Mesenchymal stem cell (in vitro differentiated cells and primary cell): ENCODE measurements around the gene ADO.

Experiments
- DNase-seq: peaks from one replicate; pipeline ENCODE4 v3.0.0-alpha.2; 2013
- H2AFZ ChIP-seq: one replicate; pipeline ENCODE4 v1.6.1; 2013; ENCODE audit warnings: low read depth, mild to moderate bottlenecking, control low read depth, inconsistent platforms, low read length, moderate library complexity
- H2AK5ac ChIP-seq: 2 replicates; pipeline ENCODE4 v1.6.1; 2013; ENCODE audit warnings: low read length, moderate library complexity, mild to moderate bottlenecking, inconsistent platforms; ENCODE audit not compliant: severe bottlenecking
- H2BK120ac ChIP-seq: one replicate; pipeline ENCODE4 v1.6.1; 2013; ENCODE audit warnings: low read depth, mild to moderate bottlenecking, inconsistent platforms, low read length, moderate library complexity
- H2BK12ac ChIP-seq, 2 experiments: one replicate each; pipeline ENCODE4 v1.6.1; 2013; ENCODE audit warnings: inconsistent platforms in 2 of 2, low read length in 2 of 2, mild to moderate bottlenecking in 2 of 2, moderate library complexity in 2 of 2, control low read depth in 1 of 2
- H2BK15ac ChIP-seq: one replicate; pipeline ENCODE4 v1.6.1; 2013; ENCODE audit warnings: mild to moderate bottlenecking, low read depth, inconsistent platforms; ENCODE audit not compliant: poor library complexity, severe bottlenecking
- H2BK5ac ChIP-seq: 2 replicates; pipeline ENCODE4 v1.6.1; 2013; ENCODE audit warnings: low read depth, mild to moderate bottlenecking, low read length, control low read depth, inconsistent platforms; ENCODE audit not compliant: poor library complexity, severe bottlenecking
- H3K14ac ChIP-seq, 2 experiments: one replicate each; pipeline ENCODE4 v1.6.1; 2013; ENCODE audit warnings: inconsistent platforms in 2 of 2, low read length in 2 of 2, control low read depth in 1 of 2, mild to moderate bottlenecking in 1 of 2, moderate library complexity in 1 of 2
- H3K18ac ChIP-seq, 2 experiments: one replicate each; pipeline ENCODE4 v1.6.1; 2013; ENCODE audit warnings: inconsistent platforms in 2 of 2, low read length in 2 of 2, control low read depth in 1 of 2, low read depth in 1 of 2, mild to moderate bottlenecking in 1 of 2
- H3K23ac ChIP-seq, 2 experiments: one replicate each; pipeline ENCODE4 v1.6.1; 2013; ENCODE audit warnings: inconsistent platforms in 2 of 2, low read length in 2 of 2, mild to moderate bottlenecking in 2 of 2, moderate library complexity in 2 of 2, control low read depth in 1 of 2
- H3K27ac ChIP-seq: 2 replicates; pipeline ENCODE4 v1.5.1; 2013; ENCODE audit warnings: mild to moderate bottlenecking, moderate library complexity, low read length, control low read depth, inconsistent platforms; ENCODE audit not compliant: poor library complexity, severe bottlenecking
- H3K27me3 ChIP-seq, 2 experiments: 2 replicates each; pipeline versions ENCODE4 v1.6.1 to v1.7.0; 2013; ENCODE audit warnings: low read length in 2 of 2, mild to moderate bottlenecking in 2 of 2, moderate library complexity in 2 of 2, control low read depth in 1 of 2, inconsistent platforms in 1 of 2; ENCODE audit not compliant: control insufficient read depth in 1 of 2, insufficient read depth in 1 of 2
- H3K36me3 ChIP-seq, 2 experiments: 2 replicates each; pipeline versions ENCODE4 v1.6.1 to v1.7.0; 2013; ENCODE audit warnings: low read length in 2 of 2, control low read depth in 1 of 2, inconsistent platforms in 1 of 2, low read depth in 1 of 2, mild to moderate bottlenecking in 1 of 2; ENCODE audit not compliant: insufficient read depth in 2 of 2, control insufficient read depth in 1 of 2
- H3K4ac ChIP-seq, 2 experiments: one replicate each; pipeline ENCODE4 v1.6.1; 2013; ENCODE audit warnings: inconsistent platforms in 2 of 2, low read length in 2 of 2, mild to moderate bottlenecking in 2 of 2, moderate library complexity in 2 of 2, control low read depth in 1 of 2, low read depth in 1 of 2
- H3K4me1 ChIP-seq: 2 replicates; pipeline ENCODE4 v1.6.1; 2013; ENCODE audit warnings: low read depth, low read length, control low read depth; ENCODE audit not compliant: control insufficient read depth, insufficient read depth
- H3K4me2 ChIP-seq: 2 replicates; pipeline ENCODE4 v1.6.1; 2013; ENCODE audit warnings: low read length, mild to moderate bottlenecking, inconsistent platforms; ENCODE audit not compliant: poor library complexity, severe bottlenecking
- H3K4me3 ChIP-seq, 2 experiments: 2 replicates each; pipeline versions ENCODE4 v1.5.1 to v1.7.0; 2013; ENCODE audit warnings: low read length in 2 of 2, mild to moderate bottlenecking in 2 of 2, control low read depth in 1 of 2, low read depth in 1 of 2; ENCODE audit not compliant: insufficient read depth in 1 of 2
- H3K79me1 ChIP-seq: replicated peaks from 2 replicates; pipeline ENCODE4 v1.6.1; 2013; ENCODE audit warnings: mild to moderate bottlenecking, control low read depth, low read length, inconsistent platforms; ENCODE audit not compliant: poor library complexity, severe bottlenecking
- H3K9ac ChIP-seq: 2 replicates; pipeline ENCODE4 v1.7.0; 2013; ENCODE audit warnings: mild to moderate bottlenecking, low read length, moderate library complexity
- H3K9me3 ChIP-seq: 2 replicates; pipeline ENCODE4 v1.7.0; 2013; ENCODE audit warnings: mild to moderate bottlenecking, low read length; ENCODE audit not compliant: control insufficient read depth
- H4K8ac ChIP-seq: one replicate; pipeline ENCODE4 v1.6.1; 2013; ENCODE audit warnings: inconsistent platforms, mild to moderate bottlenecking, low read length, moderate library complexity
- H4K91ac ChIP-seq: one replicate; pipeline ENCODE4 v1.6.1; 2013; ENCODE audit warnings: mild to moderate bottlenecking, low read length, inconsistent platforms
- WGBS: methylation state at CpG from one replicate; pipeline ENCODE4 v1.1.7; 2013; ENCODE audit warnings: mixed read lengths; 5-methylcytosine and 5-hydroxymethylcytosine counted together

ADO gene

DNA sequence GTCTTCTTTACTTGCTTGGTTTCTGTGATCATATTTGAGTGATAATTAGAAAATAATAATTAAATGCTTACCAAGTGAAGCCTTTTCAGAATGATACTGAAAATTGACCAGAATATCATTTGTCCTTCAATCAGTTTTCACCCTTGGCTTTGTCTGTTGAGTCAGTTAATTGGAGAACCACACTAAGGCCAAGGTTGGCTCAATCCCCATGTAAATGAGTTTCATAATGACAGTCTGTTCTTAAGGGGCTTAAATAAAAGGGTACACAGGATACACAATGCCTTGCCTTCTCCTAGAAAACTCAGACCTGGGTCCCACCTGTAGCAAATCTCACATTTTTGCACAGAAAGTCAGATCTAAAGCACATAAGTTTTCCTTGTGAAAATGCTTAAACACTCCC, 42.9 kb downstream of the ADO start:
- Histone ChIP-seq H3K4me1 (no peaks in the 10 kb centered on the region), H3K4ac (no peak overlapping the region), H2BK5ac (no peak overlapping the region), H3K9me3 (peaks cover 19% of the 10 kb centered on the region), H3K27me3 (peaks cover 13 to 35% of the 10 kb centered on the region in 2 experiments), H3K36me3 (no peaks in the 10 kb centered on the region), H3K4me2 (no peak overlapping the region), H3K27ac (no peak overlapping the region), H3K79me1 (no peaks in the 10 kb centered on the region), H2AK5ac (no peak overlapping the region), H4K8ac (no peak overlapping the region), H2BK120ac (no peak overlapping the region), H2BK15ac (no peak overlapping the region), H3K23ac (no peak overlapping the region), H2AFZ (no peak overlapping the region), H3K9ac (no peak overlapping the region), H3K14ac (no peak overlapping the region), H2BK12ac (no peak overlapping the region), H4K91ac (no peak overlapping the region), H3K4me3 (no peak overlapping the region), H3K18ac (no peak overlapping the region)
- DNase-seq = no peak

DNA sequence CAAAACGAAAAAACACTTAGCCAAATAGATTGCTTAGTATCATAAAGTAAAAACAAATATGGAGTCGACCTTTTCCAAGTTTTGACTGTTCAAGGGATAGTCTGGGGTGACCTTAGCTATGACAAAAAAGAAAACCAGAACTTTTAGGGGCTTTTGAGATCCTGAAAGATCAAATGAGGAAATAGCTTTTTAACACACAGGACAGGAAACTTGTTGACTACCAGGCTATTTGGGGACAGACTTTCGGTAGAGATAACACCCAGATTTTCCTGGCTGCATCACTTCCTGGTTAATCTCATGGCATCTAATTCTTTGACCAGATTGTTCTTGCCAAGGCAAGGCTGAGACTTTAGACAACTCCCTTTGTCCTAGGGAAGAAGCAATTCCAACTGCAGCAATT, 46.1 kb downstream of the ADO start:
- 76% methylated on average over 2 of the region's 3 CpGs for WGBS
- Histone ChIP-seq H3K18ac (no peak overlapping the region), H3K4ac (no peak overlapping the region), H2BK15ac (no peak overlapping the region), H3K9ac (no peak overlapping the region), H3K27ac (no peak overlapping the region), H3K4me1 (no peaks in the 10 kb centered on the region), H3K36me3 (no peaks in the 10 kb centered on the region), H3K14ac (no peak overlapping the region), H3K27me3 (peaks cover under 1 to 14% of the 10 kb centered on the region in 2 experiments), H3K4me3 (no peak overlapping the region), H2BK120ac (no peak overlapping the region), H3K23ac (no peak overlapping the region), H3K79me1 (no peaks in the 10 kb centered on the region), H4K91ac (no peak overlapping the region), H2BK12ac (no peak overlapping the region), H2BK5ac (no peak overlapping the region), H3K9me3 (peaks cover 19% of the 10 kb centered on the region), H3K4me2 (no peak overlapping the region), H4K8ac (no peak overlapping the region), H2AFZ (no peak overlapping the region), H2AK5ac (no peak overlapping the region)
- DNase-seq = no peak

DNA sequence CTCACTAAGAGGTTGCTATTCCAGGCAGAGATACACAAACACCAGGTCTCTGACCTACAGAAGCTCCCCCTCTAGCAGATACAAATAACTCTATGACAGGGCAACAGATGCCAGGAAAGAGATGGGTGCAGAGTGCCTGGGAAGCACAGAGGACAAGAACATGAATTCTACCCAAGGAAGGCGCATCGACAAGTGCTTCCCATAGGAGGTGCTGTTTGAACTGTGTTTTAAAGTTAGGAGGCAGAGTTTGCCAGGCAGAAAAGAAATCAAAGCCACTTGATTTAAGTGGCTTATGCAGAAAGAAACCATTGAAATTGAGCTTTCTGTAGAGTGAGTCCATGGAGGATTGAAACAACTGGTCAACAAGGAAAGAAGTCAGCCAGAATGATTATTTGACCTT, 46.9 kb downstream of the ADO start:
- Histone ChIP-seq H3K27me3 (peaks cover 0 to 14% of the 10 kb centered on the region in 2 experiments), H3K4me3 (no peak overlapping the region), H3K4me2 (no peak overlapping the region), H3K9me3 (peaks cover 19% of the 10 kb centered on the region), H3K23ac (no peak overlapping the region), H2AK5ac (no peak overlapping the region), H3K27ac (no peak overlapping the region), H2BK120ac (no peak overlapping the region), H3K36me3 (no peaks in the 10 kb centered on the region), H3K18ac (no peak overlapping the region), H2BK5ac (no peak overlapping the region), H3K79me1 (no peaks in the 10 kb centered on the region), H3K4me1 (no peaks in the 10 kb centered on the region), H3K14ac (no peak overlapping the region), H4K8ac (no peak overlapping the region), H2AFZ (no peak overlapping the region), H2BK12ac (no peak overlapping the region), H3K9ac (no peak overlapping the region), H2BK15ac (no peak overlapping the region), H4K91ac (no peak overlapping the region), H3K4ac (no peak overlapping the region)
- DNase-seq = no peak
- WGBS = 23% methylated on average over 2 of the region's 2 CpGs

DNA sequence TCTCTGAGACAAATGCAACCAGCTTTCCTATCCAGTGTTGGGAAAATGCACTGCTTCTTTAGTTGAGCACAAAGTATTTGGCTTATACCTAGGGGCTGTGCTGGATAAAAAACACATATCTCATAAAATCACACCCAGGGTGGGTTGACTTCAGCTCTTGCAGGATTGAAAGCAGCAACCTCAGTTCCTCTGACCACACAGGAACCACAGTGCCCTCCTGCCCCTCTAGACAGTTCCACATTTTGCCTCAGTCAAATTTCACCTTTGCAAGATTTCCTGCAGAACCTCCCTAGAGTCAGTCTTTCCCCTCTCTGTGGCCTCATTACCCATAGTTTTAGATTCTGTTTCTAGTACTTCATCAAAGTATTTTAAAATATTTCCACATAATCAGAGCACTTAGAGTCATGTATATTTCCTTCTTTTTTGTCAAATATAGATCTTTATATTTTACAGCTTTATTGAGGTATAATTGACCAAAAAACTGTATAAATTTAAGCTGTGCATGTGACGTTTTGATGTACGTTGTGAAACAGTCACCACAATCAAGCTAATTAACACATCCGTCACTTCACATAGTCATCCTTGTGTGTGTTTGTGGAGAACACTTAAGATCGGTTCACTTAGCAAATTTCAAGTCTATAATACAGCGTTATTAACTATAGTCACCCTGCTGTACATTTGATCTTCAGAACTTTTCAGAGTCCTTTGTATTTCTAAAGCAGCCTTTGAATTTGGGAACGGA, 48.6 kb downstream of the ADO start:
- Histone ChIP-seq H4K8ac (no peak overlapping the region), H3K9me3 (peaks cover 7% of the 10 kb centered on the region), H2BK120ac (no peak overlapping the region), H3K4me2 (no peak overlapping the region), H3K14ac (no peak overlapping the region), H4K91ac (no peak overlapping the region), H3K27me3 (peaks cover 0 to 10% of the 10 kb centered on the region in 2 experiments), H3K27ac (no peak overlapping the region), H3K36me3 (no peaks in the 10 kb centered on the region), H2AK5ac (no peak overlapping the region), H3K4me3 (no peak overlapping the region), H2BK15ac (no peak overlapping the region), H3K4ac (no peak overlapping the region), H2BK12ac (no peak overlapping the region), H3K9ac (no peak overlapping the region), H3K79me1 (no peaks in the 10 kb centered on the region), H2AFZ (no peak overlapping the region), H3K4me1 (no peaks in the 10 kb centered on the region), H3K23ac (no peak overlapping the region), H2BK5ac (no peak overlapping the region), H3K18ac (no peak overlapping the region)
- DNase-seq = no peak
- 72% methylated on average over 6 of the region's 6 CpGs for WGBS
